OCI-LY7 (cell line): ENCODE data around the gene FAM110D. TPM values are rescaled to one million over a fixed set of nuclear protein-coding genes. Genes with fewer than 3 reads are reported as not detected.

ENCODE experiments used
- BruUV-seq: library from RNA; stranded (reverse); fragments of 400-500 nt; replicated peaks from 2 replicates; lab custom pipeline; 2021; lab: Mats Ljungman, UMichigan
- CTCF ChIA-PET: fragments of 300-600 bp; sonication (Branson Sonifier 250); formaldehyde crosslinking; loops from one replicate; lab custom pipeline; 2022; ENCODE audit warnings: antibody characterized with exemption; ENCODE audit not compliant: unreplicated experiment; lab: Charles Lee
- POLR2A ChIA-PET: fragments of 300-600 bp; sonication (Branson Sonifier 250); formaldehyde crosslinking; loops from one replicate; lab custom pipeline; 2022; ENCODE audit warnings: antibody characterized with exemption; lab: Charles Lee
- DNase-seq: peaks from one replicate; pipeline ENCODE4 v3.0.0-alpha.2; 2015; ENCODE audit warnings: low spot score
- H2AFZ ChIP-seq: fragments of 200-600 bp; sonication (generic), shearing (Covaris generic); 2 replicates; pipeline ENCODE4 v1.6.1; 2014; ENCODE audit warnings: mild to moderate bottlenecking, antibody characterized with exemption, low read length, moderate library complexity
- H3K27ac ChIP-seq: fragments of 200-600 bp; sonication (generic); 2 replicates; pipeline ENCODE4 v1.5.1; 2014; ENCODE audit warnings: mixed run types, low read depth, mild to moderate bottlenecking, moderate library complexity, low read length, inconsistent platforms; ENCODE audit not compliant: poor library complexity, severe bottlenecking
- H3K36me3 ChIP-seq: fragments of 200-600 bp; sonication (generic); 2 replicates; pipeline ENCODE4 v1.6.1; 2014; ENCODE audit warnings: mild to moderate bottlenecking, antibody characterized with exemption, low read length, moderate library complexity, mixed read lengths; ENCODE audit not compliant: insufficient read depth
- H3K4me1 ChIP-seq: fragments of 200-600 bp; sonication (generic); 2 replicates; pipeline ENCODE4 v1.5.1; 2014; ENCODE audit warnings: mild to moderate bottlenecking, low read length; ENCODE audit not compliant: insufficient read depth, poor library complexity, severe bottlenecking
- H3K4me2 ChIP-seq: fragments of 200-600 bp; sonication (generic); 2 replicates; pipeline ENCODE4 v1.6.1; 2014; ENCODE audit warnings: mild to moderate bottlenecking, low read length
- H3K4me3 ChIP-seq: fragments of 200-600 bp; sonication (generic); 2 replicates; pipeline ENCODE4 v1.5.1; 2014; ENCODE audit warnings: mild to moderate bottlenecking, low read depth, low read length; ENCODE audit not compliant: poor library complexity, severe bottlenecking
- H3K79me2 ChIP-seq: fragments of 200-600 bp; sonication (generic); 2 replicates; pipeline ENCODE4 v1.6.1; 2016; ENCODE audit warnings: low read depth, mild to moderate bottlenecking, low read length, moderate library complexity, mixed read lengths; ENCODE audit not compliant: insufficient read depth
- H3K9me2 ChIP-seq: fragments of 200-600 bp; sonication (generic); 2 replicates; pipeline ENCODE4 v1.6.1; 2016; ENCODE audit warnings: mild to moderate bottlenecking, low read length, mixed read lengths; ENCODE audit not compliant: insufficient read depth
- H3K9me3 ChIP-seq: fragments of 200-600 bp; sonication (generic); 2 replicates; pipeline ENCODE4 v1.6.1; 2014; ENCODE audit warnings: mild to moderate bottlenecking, mixed run types, low read length, mixed read lengths
- H4K20me1 ChIP-seq: fragments of 200-600 bp; sonication (generic); 2 replicates; pipeline ENCODE4 v1.6.1; 2014; ENCODE audit warnings: mild to moderate bottlenecking, antibody characterized with exemption, low read length, moderate library complexity, mixed read lengths; ENCODE audit not compliant: insufficient read depth
- EZH2phosphoT487 ChIP-seq: fragments of 200-600 bp; sonication (generic); IDR thresholded peaks from 2 replicates; pipeline ENCODE4 v1.6.1; 2018; ENCODE audit warnings: low read depth, borderline replicate concordance, mild to moderate bottlenecking, mixed run types, antibody characterized with exemption, low read length, moderate library complexity, mixed read lengths
- intact Hi-C: fragments of 100-400 bp; cut with micrococcal nuclease; formaldehyde crosslinking; loops from one replicate; pipeline ENCODE4 v1.10.0; 2022; ENCODE audit not compliant: unreplicated experiment
- total RNA-seq, 2 experiments: library from RNA; depleted of rRNA in 1 of 2; stranded (reverse); fragments of >200 nt in 1 of 2; shearing (Covaris generic) in 1 of 2; gene quantifications; 2 replicates each; pipeline ENCODE4 v1.2.3, GENCODE V29; 2014 to 2022
- TF ChIP-seq, protein P1 (sequence below): fragments of 200-600 bp; sonication (generic); conservative IDR thresholded peaks from 2 replicates; pipeline ENCODE4 v1.5.1; 2014; ENCODE audit warnings: mild to moderate bottlenecking, antibody characterized with exemption, low read length, moderate library complexity, mixed read lengths

The FAM110D gene
- total RNA-seq, 2 experiments from 2014 or later: 0.11 TPM; not detected in 1

DNA sequence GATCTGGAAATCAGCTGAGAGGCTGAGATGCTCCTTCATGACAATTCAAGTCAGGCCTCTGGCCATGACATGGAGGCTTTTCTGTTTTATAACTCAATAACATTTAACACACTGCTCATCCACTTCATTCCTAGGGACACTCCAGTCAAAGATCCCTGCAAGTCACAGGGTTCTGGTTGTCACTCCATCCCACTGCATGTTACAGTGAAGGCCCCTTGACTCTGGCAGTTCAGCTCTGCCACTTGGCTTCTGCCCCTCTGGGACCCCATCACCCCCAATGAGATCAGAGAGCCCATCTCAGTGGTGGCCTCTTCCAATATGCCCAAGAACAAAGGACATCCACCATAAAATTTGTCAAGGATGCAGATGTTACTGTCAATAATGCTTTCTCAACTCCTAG is 10.0 kb upstream of the FAM110D start:
- Histone ChIP-seq H3K36me3 (no peaks in the 10 kb centered on the region), H4K20me1 (no peaks in the 10 kb centered on the region; the same call in 1 of the 2 replicates), H3K9me3 (no peaks in the 10 kb centered on the region), H3K27ac (no peak overlapping the region), H3K4me2 (no peak overlapping the region), H3K4me3 (no peak overlapping the region), H3K79me2 (no peaks in the 10 kb centered on the region), H3K4me1 (no peaks in the 10 kb centered on the region), H2AFZ (no peak overlapping the region), H3K9me2 (no peaks in the 10 kb centered on the region)
- ChIA-PET CTCF (no interaction called here), POLR2A (no interaction called here)
- BruUV-seq: no TSS peak
- intact Hi-C loops: no loop called here
- DNase-seq: no peak
- TF ChIP-seq EZH2phosphoT487: no peak
- TF ChIP-seq, protein P1, sequence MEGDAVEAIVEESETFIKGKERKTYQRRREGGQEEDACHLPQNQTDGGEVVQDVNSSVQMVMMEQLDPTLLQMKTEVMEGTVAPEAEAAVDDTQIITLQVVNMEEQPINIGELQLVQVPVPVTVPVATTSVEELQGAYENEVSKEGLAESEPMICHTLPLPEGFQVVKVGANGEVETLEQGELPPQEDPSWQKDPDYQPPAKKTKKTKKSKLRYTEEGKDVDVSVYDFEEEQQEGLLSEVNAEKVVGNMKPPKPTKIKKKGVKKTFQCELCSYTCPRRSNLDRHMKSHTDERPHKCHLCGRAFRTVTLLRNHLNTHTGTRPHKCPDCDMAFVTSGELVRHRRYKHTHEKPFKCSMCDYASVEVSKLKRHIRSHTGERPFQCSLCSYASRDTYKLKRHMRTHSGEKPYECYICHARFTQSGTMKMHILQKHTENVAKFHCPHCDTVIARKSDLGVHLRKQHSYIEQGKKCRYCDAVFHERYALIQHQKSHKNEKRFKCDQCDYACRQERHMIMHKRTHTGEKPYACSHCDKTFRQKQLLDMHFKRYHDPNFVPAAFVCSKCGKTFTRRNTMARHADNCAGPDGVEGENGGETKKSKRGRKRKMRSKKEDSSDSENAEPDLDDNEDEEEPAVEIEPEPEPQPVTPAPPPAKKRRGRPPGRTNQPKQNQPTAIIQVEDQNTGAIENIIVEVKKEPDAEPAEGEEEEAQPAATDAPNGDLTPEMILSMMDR: no peak

- CTCF ChIA-PET: no interaction called here
- Histone ChIP-seq H3K4me1 (peaks cover 11% of the 10 kb centered on the region), H3K27ac (no peak overlapping the region), H3K4me2 (no peak overlapping the region), H3K36me3 (no peaks in the 10 kb centered on the region), H3K4me3 (no peak overlapping the region), H3K9me3 (no peaks in the 10 kb centered on the region), H3K79me2 (no peaks in the 10 kb centered on the region), H2AFZ (no peak overlapping the region), H3K9me2 (no peaks in the 10 kb centered on the region), H4K20me1 (no peaks in the 10 kb centered on the region)
- no TSS peak for BruUV-seq
- POLR2A ChIA-PET: no interaction called here
- TF ChIP-seq, protein P1: no peak
- TF ChIP-seq EZH2phosphoT487: no peak
- intact Hi-C loops: no loop called here
- no peak for DNase-seq
Observed at GRCh38 chr1:26153966-26154532, 4.8 kb upstream of the FAM110D start.

GRCh38 chr1:26154750-26155149 is 4.1 kb upstream of the FAM110D start:
- no TSS peak for BruUV-seq
- CTCF ChIA-PET: no interaction called here
- no peak for DNase-seq

More at GRCh38 chr1:26154750-26155149, 4.1 kb upstream of the FAM110D start:
- Histone ChIP-seq H2AFZ (no peak overlapping the region), H3K79me2 (no peaks in the 10 kb centered on the region), H3K27ac (no peak overlapping the region), H3K9me2 (no peaks in the 10 kb centered on the region), H4K20me1 (no peaks in the 10 kb centered on the region), H3K4me3 (no peak overlapping the region), H3K36me3 (no peaks in the 10 kb centered on the region), H3K4me2 (no peak overlapping the region), H3K4me1 (peaks cover 11% of the 10 kb centered on the region), H3K9me3 (no peaks in the 10 kb centered on the region)
- TF ChIP-seq, protein P1: no peak
- no peak for TF ChIP-seq EZH2phosphoT487
- POLR2A ChIA-PET: no interaction called here
- intact Hi-C loops: no loop called here
